H9 (cell line): ENCODE results near the gene SASH3. TPM values are rescaled to one million over a fixed set of nuclear protein-coding genes. Genes with fewer than 3 reads are reported as not detected.

Experiments used
- DNase-seq: peaks from one replicate; pipeline ENCODE4 v3.0.0-alpha.2; 2017
- H2AFZ ChIP-seq: one replicate; pipeline ENCODE4 v1.6.1; 2013; ENCODE audit warnings: mild to moderate bottlenecking, low read length, control low read depth, moderate library complexity
- H2AK5ac ChIP-seq: 2 replicates; pipeline ENCODE4 v1.6.1; 2013; ENCODE audit warnings: low read length, control low read depth, mixed read lengths; ENCODE audit not compliant: insufficient read length
- H2BK120ac ChIP-seq: one replicate; pipeline ENCODE4 v1.6.1; 2013; ENCODE audit warnings: low read depth, mild to moderate bottlenecking, low read length, control low read depth, inconsistent platforms; ENCODE audit not compliant: poor library complexity, severe bottlenecking
- H2BK12ac ChIP-seq: 2 replicates; pipeline ENCODE4 v1.6.1; 2013; ENCODE audit warnings: low read length, control low read depth, mixed read lengths, low read depth; ENCODE audit not compliant: insufficient read length
- H2BK15ac ChIP-seq: 2 replicates; pipeline ENCODE4 v1.6.1; 2013; ENCODE audit warnings: low read depth, low read length, control low read depth
- H2BK20ac ChIP-seq: one replicate; pipeline ENCODE4 v1.6.1; 2013; ENCODE audit warnings: low read depth, mild to moderate bottlenecking, low read length, control low read depth, inconsistent platforms; ENCODE audit not compliant: poor library complexity, severe bottlenecking
- H2BK5ac ChIP-seq: 2 replicates; pipeline ENCODE4 v1.6.1; 2013; ENCODE audit warnings: low read length, control low read depth, mixed read lengths; ENCODE audit not compliant: insufficient read length
- H3K14ac ChIP-seq: 2 replicates; pipeline ENCODE4 v1.6.1; 2013; ENCODE audit warnings: low read length, control low read depth; ENCODE audit not compliant: insufficient read depth
- H3K18ac ChIP-seq: 2 replicates; pipeline ENCODE4 v1.6.1; 2013; ENCODE audit warnings: low read depth, mild to moderate bottlenecking, mixed read lengths, low read length, control low read depth; ENCODE audit not compliant: insufficient read length
- H3K23ac ChIP-seq: 2 replicates; pipeline ENCODE4 v1.6.1; 2013; ENCODE audit warnings: low read length, control low read depth, mixed read lengths, low read depth; ENCODE audit not compliant: insufficient read length
- H3K23me2 ChIP-seq: 2 replicates; pipeline ENCODE4 v1.6.1; 2013; ENCODE audit warnings: low read depth, mild to moderate bottlenecking, mixed read lengths, low read length, control low read depth; ENCODE audit not compliant: insufficient read length, poor library complexity, severe bottlenecking
- H3K27ac ChIP-seq: 2 replicates; pipeline ENCODE4 v1.5.1; 2013; ENCODE audit warnings: low read length, control low read depth, mixed read lengths, low read depth; ENCODE audit not compliant: insufficient read length
- H3K27me3 ChIP-seq: 2 replicates; pipeline ENCODE4 v1.6.1; 2013; ENCODE audit warnings: low read length, control low read depth, inconsistent platforms; ENCODE audit not compliant: insufficient read depth
- H3K4ac ChIP-seq: 2 replicates; pipeline ENCODE4 v1.6.1; 2013; ENCODE audit warnings: low read depth, mild to moderate bottlenecking, control low read depth, inconsistent platforms, low read length, moderate library complexity
- H3K4me1 ChIP-seq: 2 replicates; pipeline ENCODE4 v1.6.1; 2013; ENCODE audit warnings: low read length, control low read depth, inconsistent platforms; ENCODE audit not compliant: insufficient read depth
- H3K4me2 ChIP-seq: 2 replicates; pipeline ENCODE4 v1.6.1; 2013; ENCODE audit warnings: low read length, control low read depth, mixed read lengths; ENCODE audit not compliant: insufficient read length, insufficient read depth
- H3K56ac ChIP-seq: 2 replicates; pipeline ENCODE4 v1.6.1; 2013; ENCODE audit warnings: low read depth, mild to moderate bottlenecking, mixed read lengths, low read length, control low read depth; ENCODE audit not compliant: insufficient read length
- H3K79me1 ChIP-seq: 2 replicates; pipeline ENCODE4 v1.6.1; 2013; ENCODE audit warnings: low read depth, mild to moderate bottlenecking, moderate library complexity, low read length, control low read depth, inconsistent platforms; ENCODE audit not compliant: insufficient read depth, poor library complexity, severe bottlenecking
- H3K79me2 ChIP-seq: 2 replicates; pipeline ENCODE4 v1.6.1; 2013; ENCODE audit warnings: low read length, control low read depth, inconsistent platforms; ENCODE audit not compliant: insufficient read depth
- H3K9ac ChIP-seq: 2 replicates; pipeline ENCODE4 v1.6.1; 2013; ENCODE audit warnings: low read length, control low read depth, mixed read lengths; ENCODE audit not compliant: insufficient read length; ENCODE audit errors: extremely low read depth
- H3K9me3 ChIP-seq: one replicate; pipeline ENCODE4 v1.6.1; 2013; ENCODE audit warnings: low read depth, low read length, inconsistent platforms; ENCODE audit not compliant: control insufficient read depth
- H3T11ph ChIP-seq: one replicate; pipeline ENCODE4 v1.6.1; 2013; ENCODE audit warnings: mild to moderate bottlenecking, low read length, control low read depth, inconsistent platforms
- H4K20me1 ChIP-seq: one replicate; pipeline ENCODE4 v1.6.1; 2013; ENCODE audit not compliant: control insufficient read depth, insufficient read length, insufficient read depth
- H4K5ac ChIP-seq: 2 replicates; pipeline ENCODE4 v1.6.1; 2013; ENCODE audit warnings: low read depth, mild to moderate bottlenecking, mixed read lengths, low read length, control low read depth; ENCODE audit not compliant: insufficient read length
- H4K8ac ChIP-seq: replicated peaks from 2 replicates; pipeline ENCODE4 v1.6.1; 2013; ENCODE audit warnings: low read length, control low read depth, mixed read lengths, low read depth; ENCODE audit not compliant: insufficient read length
- H4K91ac ChIP-seq: 2 replicates; pipeline ENCODE4 v1.6.1; 2013; ENCODE audit warnings: low read depth, mild to moderate bottlenecking, moderate library complexity, mixed read lengths, low read length, control low read depth; ENCODE audit not compliant: insufficient read length
- H3K27ac Mint-ChIP-seq, 3 experiments: 2 replicates in 2 of 3; 3 replicates in 1 of 3; pipeline ENCODE4 v1.8.0; 2020 to 2021; ENCODE audit warnings: mixed read lengths in 3 of 3, mild to moderate bottlenecking in 1 of 3, moderate library complexity in 1 of 3
- H3K27me3 Mint-ChIP-seq: 2 replicates; pipeline ENCODE4 v1.8.0; 2021; ENCODE audit warnings: low read depth, mild to moderate bottlenecking, moderate library complexity, mixed read lengths
- H3K36me3 Mint-ChIP-seq, 3 experiments: 2 replicates in 2 of 3; 3 replicates in 1 of 3; pipeline ENCODE4 v1.8.0; 2020 to 2021; ENCODE audit warnings: low read depth in 3 of 3, mixed read lengths in 3 of 3; ENCODE audit not compliant: insufficient read depth in 1 of 3
- H3K4me1 Mint-ChIP-seq, 2 experiments: 2 replicates each; pipeline ENCODE4 v1.8.0; 2020; ENCODE audit warnings: mixed read lengths in 2 of 2
- H3K4me3 Mint-ChIP-seq, 2 experiments: 2 replicates in 1 of 2; 3 replicates in 1 of 2; pipeline ENCODE4 v1.8.0; 2020 to 2021; ENCODE audit warnings: mild to moderate bottlenecking in 2 of 2, mixed read lengths in 2 of 2, moderate library complexity in 1 of 2
- H3K9me3 Mint-ChIP-seq, 2 experiments: 2 replicates in 1 of 2; 3 replicates in 1 of 2; pipeline ENCODE4 v1.8.0; 2020; ENCODE audit warnings: mild to moderate bottlenecking in 2 of 2, mixed read lengths in 2 of 2, moderate library complexity in 1 of 2
- WGBS: extraction: QIAGEN DNeasy Blood & Tissue Kit; methylation state at CpG from one replicate; pipeline ENCODE4 v1.1.7; 2013; ENCODE audit warnings: missing lambda C conversion rate, low lambda C conversion rate, mixed read lengths; ENCODE audit not compliant: insufficient read length; ENCODE audit errors: extremely low coverage; 5-methylcytosine and 5-hydroxymethylcytosine counted together
- total RNA-seq: library from RNA; stranded (reverse); gene quantifications from 2 replicates; pipeline ENCODE4 v1.2.1, GENCODE V29; 2021
- TF ChIP-seq, protein P1 (sequence below): fragments of 200-600 bp; sonication (generic); conservative IDR thresholded peaks from 3 replicates; pipeline ENCODE4 v1.8.0; 2021; ENCODE audit warnings: antibody characterized with exemption, mild to moderate bottlenecking

The SASH3 gene
- total RNA-seq, 1 experiment from 2014 or later, result not detected

DNA sequence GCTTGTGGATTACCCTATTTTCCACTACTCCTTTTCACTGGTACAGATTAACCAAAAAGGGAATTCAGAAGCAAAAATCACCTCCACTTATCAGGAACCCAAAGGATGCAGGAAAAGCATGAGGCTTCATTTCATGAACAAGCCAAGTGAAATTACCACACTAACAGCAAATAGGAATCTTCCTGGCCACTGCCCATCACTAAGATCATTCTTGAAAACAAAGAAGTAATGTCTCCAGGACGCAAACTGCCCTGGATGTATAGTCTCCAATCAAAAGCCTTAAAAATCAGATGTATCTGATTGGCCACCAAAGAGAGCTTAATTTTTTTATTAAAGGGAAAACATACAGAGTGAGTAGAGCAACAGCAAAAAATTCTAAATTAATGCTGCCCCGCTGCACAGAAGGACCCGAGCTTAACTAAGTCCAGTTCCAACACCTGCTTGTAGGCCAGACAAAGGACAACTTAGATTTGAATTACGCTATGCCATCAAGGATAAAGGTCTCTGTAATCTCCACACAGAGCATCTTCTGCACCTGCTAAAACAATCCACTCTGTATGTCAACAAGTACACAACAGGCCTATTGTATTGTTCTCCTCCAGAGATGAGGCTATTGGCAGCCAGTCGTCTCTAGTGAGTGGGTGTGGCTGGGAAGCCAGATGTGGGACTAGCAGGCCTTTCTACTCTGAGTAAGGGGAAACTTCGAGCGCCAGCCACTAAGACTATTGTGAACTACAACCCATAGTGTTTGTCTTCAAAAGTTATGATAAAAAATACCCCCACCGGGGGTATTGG is 51.5 kb downstream of the SASH3 start:
- no peak overlapping the region for H3K23ac ChIP-seq
- TF ChIP-seq, protein P1, sequence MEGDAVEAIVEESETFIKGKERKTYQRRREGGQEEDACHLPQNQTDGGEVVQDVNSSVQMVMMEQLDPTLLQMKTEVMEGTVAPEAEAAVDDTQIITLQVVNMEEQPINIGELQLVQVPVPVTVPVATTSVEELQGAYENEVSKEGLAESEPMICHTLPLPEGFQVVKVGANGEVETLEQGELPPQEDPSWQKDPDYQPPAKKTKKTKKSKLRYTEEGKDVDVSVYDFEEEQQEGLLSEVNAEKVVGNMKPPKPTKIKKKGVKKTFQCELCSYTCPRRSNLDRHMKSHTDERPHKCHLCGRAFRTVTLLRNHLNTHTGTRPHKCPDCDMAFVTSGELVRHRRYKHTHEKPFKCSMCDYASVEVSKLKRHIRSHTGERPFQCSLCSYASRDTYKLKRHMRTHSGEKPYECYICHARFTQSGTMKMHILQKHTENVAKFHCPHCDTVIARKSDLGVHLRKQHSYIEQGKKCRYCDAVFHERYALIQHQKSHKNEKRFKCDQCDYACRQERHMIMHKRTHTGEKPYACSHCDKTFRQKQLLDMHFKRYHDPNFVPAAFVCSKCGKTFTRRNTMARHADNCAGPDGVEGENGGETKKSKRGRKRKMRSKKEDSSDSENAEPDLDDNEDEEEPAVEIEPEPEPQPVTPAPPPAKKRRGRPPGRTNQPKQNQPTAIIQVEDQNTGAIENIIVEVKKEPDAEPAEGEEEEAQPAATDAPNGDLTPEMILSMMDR, result no peak
- H3K27ac ChIP-seq, result no peak overlapping the region
- no peak overlapping the region for H3K18ac ChIP-seq
- H4K91ac ChIP-seq, result no peak overlapping the region
- no peak overlapping the region for H4K8ac ChIP-seq
- H3K9me3 ChIP-seq, result peaks cover 7% of the 10 kb centered on the region
- no peaks in the 10 kb centered on the region for H3K23me2 ChIP-seq
- no peaks in the 10 kb centered on the region for H3K79me1 ChIP-seq
- no peak overlapping the region for H2AFZ ChIP-seq
- Mint-ChIP-seq H3K27me3 (no peaks in the 10 kb centered on the region), H3K4me1 (peaks cover 0 to under 1% of the 10 kb centered on the region in 2 experiments; a peak in 2 of 4 replicates), H3K36me3 (peaks cover 10 to 23% (median 17%) of the 10 kb centered on the region in 3 experiments; a peak in 6 of 7 replicates), H3K4me3 (no peak overlapping the region), H3K9me3 (peaks cover 0 to 56% of the 10 kb centered on the region in 2 experiments; a peak in 2 of 5 replicates), H3K27ac (no peak overlapping the region; a peak in 1 of 7 replicates)
- no peak overlapping the region for H2BK20ac ChIP-seq
- H3K4ac ChIP-seq, result no peak overlapping the region
- H3K56ac ChIP-seq, result no peak overlapping the region
- no peak overlapping the region for H4K5ac ChIP-seq
- no peaks in the 10 kb centered on the region for H3K27me3 ChIP-seq
- H2AK5ac ChIP-seq, result no peak overlapping the region
- WGBS, result no CpG with 5 or more reads among the region's 8 CpGs
- H3K4me1 ChIP-seq, result no peaks in the 10 kb centered on the region; the same call in 1 of the 2 replicates
- H3K4me2 ChIP-seq, result no peak overlapping the region
- H2BK120ac ChIP-seq, result no peak overlapping the region
- DNase-seq, result no peak
- H3T11ph ChIP-seq, result no peak overlapping the region
- H3K9ac ChIP-seq, result no peak overlapping the region
- H4K20me1 ChIP-seq, result no peaks in the 10 kb centered on the region
- H3K79me2 ChIP-seq, result 0 out of 2 replicates have a peak, but pooled peaks cover 3% of the 10 kb centered on the region
- no peak overlapping the region for H2BK12ac ChIP-seq
- no peak overlapping the region for H2BK15ac ChIP-seq
- no peak overlapping the region for H2BK5ac ChIP-seq
- no peak overlapping the region for H3K14ac ChIP-seq
